A673 (cell line): ENCODE results near the gene UBE3C. TPM values are rescaled to one million over a fixed set of nuclear protein-coding genes. Genes with fewer than 3 reads are reported as not detected.

Experiments used
- BruUV-seq: library from RNA; stranded (reverse); fragments of 400-500 nt; replicated peaks from 2 replicates; lab custom pipeline; 2021; lab: Mats Ljungman, UMichigan
- CTCF ChIA-PET: fragments of 300-600 bp; sonication (Branson Sonifier 250); formaldehyde crosslinking; loops from one replicate; lab custom pipeline; 2022; ENCODE audit warnings: antibody characterized with exemption; lab: Charles Lee
- POLR2A ChIA-PET: fragments of 300-600 bp; sonication (Branson Sonifier 250); formaldehyde crosslinking; loops from one replicate; lab custom pipeline; 2022; ENCODE audit warnings: antibody characterized with exemption; ENCODE audit not compliant: low non-redundant PET; lab: Charles Lee
- DNase-seq: peaks from one replicate; pipeline ENCODE4 v3.0.0-alpha.2; 2015; ENCODE audit warnings: low spot score
- H3K27ac ChIP-seq: fragments of 200-600 bp; sonication (generic); 2 replicates; pipeline ENCODE4 v1.5.1; 2016; ENCODE audit warnings: mixed run types, low read depth, mild to moderate bottlenecking, mixed read lengths, antibody characterized with exemption, low read length; ENCODE audit not compliant: poor library complexity, severe bottlenecking
- H3K27me3 ChIP-seq: fragments of 200-600 bp; sonication (generic); replicated peaks from 2 replicates; pipeline ENCODE4 v1.6.1; 2017; ENCODE audit warnings: mixed run types, low read depth, mild to moderate bottlenecking, mixed read lengths, antibody characterized with exemption, low read length; ENCODE audit not compliant: insufficient read depth, poor library complexity
- H3K36me3 ChIP-seq: fragments of 200-600 bp; sonication (generic); 2 replicates; pipeline ENCODE4 v1.6.1; 2016; ENCODE audit warnings: mixed run types, mild to moderate bottlenecking, mixed read lengths, antibody characterized with exemption, low read length; ENCODE audit not compliant: insufficient read depth, poor library complexity, severe bottlenecking
- H3K4me1 ChIP-seq: fragments of 200-600 bp; sonication (generic); 2 replicates; pipeline ENCODE4 v1.6.1; 2017; ENCODE audit warnings: mixed run types, mild to moderate bottlenecking, mixed read lengths, antibody characterized with exemption, low read length; ENCODE audit not compliant: insufficient read depth, poor library complexity, severe bottlenecking
- H3K4me3 ChIP-seq: fragments of 200-600 bp; sonication (generic); 2 replicates; pipeline ENCODE4 v1.5.1; 2016; ENCODE audit warnings: low read depth, mixed run types, mild to moderate bottlenecking, mixed read lengths, low read length; ENCODE audit not compliant: poor library complexity, severe bottlenecking
- H3K9me3 ChIP-seq: fragments of 200-600 bp; sonication (generic); 2 replicates; pipeline ENCODE4 v1.6.1; 2016; ENCODE audit warnings: mixed run types, low read depth, mild to moderate bottlenecking, mixed read lengths, antibody characterized with exemption, low read length; ENCODE audit not compliant: poor library complexity, severe bottlenecking
- CTCF ChIP-seq: fragments of 300-800, 200-600 bp; sonication (generic); conservative IDR thresholded peaks from 2 replicates; pipeline ENCODE4 v1.5.1; 2017; ENCODE audit warnings: low read depth, mild to moderate bottlenecking, antibody characterized with exemption, low read length, moderate library complexity, mixed read lengths
- EZH2 ChIP-seq: fragments of 200-600 bp; sonication (generic); IDR thresholded peaks from 2 replicates; pipeline ENCODE4 v1.6.1; 2017; ENCODE audit warnings: borderline replicate concordance, low read depth, mild to moderate bottlenecking, mixed read lengths, antibody characterized with exemption, low read length; ENCODE audit not compliant: poor library complexity, severe bottlenecking
- intact Hi-C: fragments of 100-400 bp; cut with micrococcal nuclease; formaldehyde crosslinking; loops from one replicate; pipeline ENCODE4 v1.10.0; 2022; ENCODE audit not compliant: unreplicated experiment
- total RNA-seq: library from RNA; stranded (reverse); gene quantifications from 2 replicates; pipeline ENCODE4 v1.2.3, GENCODE V29; 2021

The UBE3C gene
- total RNA-seq, 1 experiment from 2014 or later, result 77.9 TPM

- POLR2A ChIA-PET, result no interaction called here
- no peak for TF ChIP-seq EZH2
- no peak for TF ChIP-seq CTCF
- Histone ChIP-seq H3K27me3 (no peaks in the 10 kb centered on the region), H3K36me3 (no peaks in the 10 kb centered on the region), H3K4me3 (no peak overlapping the region), H3K27ac (no peak overlapping the region), H3K9me3 (no peaks in the 10 kb centered on the region), H3K4me1 (no peaks in the 10 kb centered on the region)
- no peak for DNase-seq
- intact Hi-C loops, result no loop called here
- no TSS peak for BruUV-seq
- CTCF ChIA-PET, result no interaction called here
Measured at GRCh38 chr7:157125376-157126223, 13.1 kb upstream of the UBE3C start.

GRCh38 chr7:157126921-157127320, 11.8 kb upstream of the UBE3C start:
- CTCF ChIA-PET, result no interaction called here
- Histone ChIP-seq H3K9me3 (no peaks in the 10 kb centered on the region), H3K4me1 (no peaks in the 10 kb centered on the region), H3K36me3 (no peaks in the 10 kb centered on the region), H3K4me3 (no peak overlapping the region), H3K27ac (no peak overlapping the region), H3K27me3 (no peaks in the 10 kb centered on the region)
- intact Hi-C loops, result no loop called here
- TF ChIP-seq CTCF (no peak), EZH2 (no peak)
- no peak for DNase-seq
- POLR2A ChIA-PET, result no interaction called here
- no TSS peak for BruUV-seq

GRCh38 chr7:157129200-157129599, 9.5 kb upstream of the UBE3C start:
- POLR2A ChIA-PET, result no interaction called here
- Histone ChIP-seq H3K4me1 (no peaks in the 10 kb centered on the region), H3K9me3 (no peaks in the 10 kb centered on the region), H3K36me3 (no peaks in the 10 kb centered on the region), H3K27ac (no peak overlapping the region), H3K4me3 (no peak overlapping the region), H3K27me3 (no peaks in the 10 kb centered on the region)
- no peak for DNase-seq
- CTCF ChIA-PET, result no interaction called here
- TF ChIP-seq CTCF (no peak), EZH2 (no peak)
- BruUV-seq, result no TSS peak
- intact Hi-C loops, result no loop called here
